RWPE2 (cell line): ENCODE data around the gene CBX2.
"Not testable (repeated sequence)": the region's sequence is repeated elsewhere in the genome, so short reads cannot be mapped to it uniquely, and the experiment has no call there.

Experiments
- ATAC-seq: fragments of 200-7000 bp; cut with Tn5 transposase; 3 replicates; pipeline ENCODE4 v1.9.1; 2021; ENCODE audit warnings: low read depth
- DNase-seq: peaks from one replicate; pipeline ENCODE4 v3.0.0-alpha.2; 2020; ENCODE audit warnings: low spot score
- H3K27ac ChIP-seq: fragments of 450-650 bp; 2 replicates; pipeline ENCODE4 v1.5.1; 2017; ENCODE audit warnings: mild to moderate bottlenecking; ENCODE audit not compliant: poor library complexity, severe bottlenecking
- H3K27me3 ChIP-seq: fragments of 250-450 bp; sonication (Bioruptor Pico); 2 replicates; pipeline ENCODE4 v1.5.1; 2021; ENCODE audit warnings: mild to moderate bottlenecking, moderate library complexity; ENCODE audit not compliant: insufficient read depth, poor library complexity, severe bottlenecking
- H3K36me3 ChIP-seq: fragments of 250-450 bp; sonication (Bioruptor Pico); 2 replicates; pipeline ENCODE4 v1.5.1; 2020; ENCODE audit warnings: low read depth, mild to moderate bottlenecking, moderate library complexity
- H3K4me1 ChIP-seq: fragments of 250-450 bp; sonication (Bioruptor Pico); 2 replicates; pipeline ENCODE4 v1.5.1; 2021; ENCODE audit warnings: mild to moderate bottlenecking, moderate library complexity; ENCODE audit not compliant: insufficient read depth, poor library complexity, severe bottlenecking
- H3K4me3 ChIP-seq: fragments of 250-450 bp; sonication (Bioruptor Pico); 2 replicates; pipeline ENCODE4 v1.5.1; 2021; ENCODE audit warnings: mild to moderate bottlenecking, moderate library complexity; ENCODE audit not compliant: severe bottlenecking
- H3K9me3 ChIP-seq: fragments of 250-450 bp; sonication (Bioruptor Pico); 2 replicates; pipeline ENCODE4 v1.5.1; 2021; ENCODE audit warnings: mild to moderate bottlenecking, moderate library complexity; ENCODE audit not compliant: severe bottlenecking
- CTCF ChIP-seq: fragments of 450-650 bp; IDR thresholded peaks from one replicate; pipeline ENCODE4 v1.5.1; 2017; ENCODE audit warnings: mild to moderate bottlenecking, moderate library complexity; ENCODE audit not compliant: poor library complexity, severe bottlenecking

CBX2 gene

GRCh38 chr17:79750650-79751545 is 27.1 kb upstream of the CBX2 start:
- Histone ChIP-seq H3K36me3 (no peaks in the 10 kb centered on the region), H3K4me1 (no peaks in the 10 kb centered on the region), H3K4me3 (no peak overlapping the region), H3K27ac (no peak overlapping the region), H3K9me3 (no peaks in the 10 kb centered on the region), H3K27me3 (peaks cover 45% of the 10 kb centered on the region)
- DNase-seq (no peak), ATAC-seq (no peak)
- TF ChIP-seq CTCF, result no peak

DNA sequence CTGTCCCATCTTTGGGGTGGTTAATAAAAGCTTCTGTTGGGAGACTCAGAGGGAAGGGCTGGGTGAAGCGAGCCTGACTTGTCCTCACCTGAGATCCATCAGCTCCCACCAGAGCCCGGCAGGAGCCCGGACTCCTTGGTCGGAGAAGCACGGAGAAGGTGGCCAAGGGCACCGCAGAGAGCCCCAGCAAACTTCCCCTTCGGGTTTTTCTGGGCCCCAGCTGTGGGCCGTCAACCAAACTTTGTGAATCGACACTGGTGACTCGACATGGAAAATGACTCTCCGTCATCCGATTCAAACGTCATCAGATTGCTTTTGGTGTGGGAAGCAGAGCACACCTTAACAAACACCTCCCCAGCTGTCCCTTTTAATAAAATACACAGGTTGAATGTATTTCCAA is 25.8 kb upstream of the CBX2 start:
- Histone ChIP-seq H3K4me1 (no peaks in the 10 kb centered on the region), H3K9me3 (no peaks in the 10 kb centered on the region), H3K36me3 (no peaks in the 10 kb centered on the region), H3K27ac (no peak overlapping the region), H3K27me3 (peaks cover 35% of the 10 kb centered on the region), H3K4me3 (no peak overlapping the region)
- no peak for TF ChIP-seq CTCF
- DNase-seq (no peak), ATAC-seq (no peak)

GRCh38 chr17:79754370-79754769 is 23.6 kb upstream of the CBX2 start:
- H3K4me3 ChIP-seq, result no peak overlapping the region
- H3K27me3 ChIP-seq, result peaks cover 14% of the 10 kb centered on the region
- TF ChIP-seq CTCF, result no peak
- ATAC-seq, result no peak
- H3K36me3 ChIP-seq, result no peaks in the 10 kb centered on the region
- H3K27ac ChIP-seq, result no peak overlapping the region
- DNase-seq, result no peak
- H3K4me1 ChIP-seq, result no peaks in the 10 kb centered on the region
- no peaks in the 10 kb centered on the region for H3K9me3 ChIP-seq

- not testable (repeated sequence) for DNase-seq, H3K27ac ChIP-seq
Measured at GRCh38 chr17:79754903-79755302, 23.0 kb upstream of the CBX2 start.

DNA sequence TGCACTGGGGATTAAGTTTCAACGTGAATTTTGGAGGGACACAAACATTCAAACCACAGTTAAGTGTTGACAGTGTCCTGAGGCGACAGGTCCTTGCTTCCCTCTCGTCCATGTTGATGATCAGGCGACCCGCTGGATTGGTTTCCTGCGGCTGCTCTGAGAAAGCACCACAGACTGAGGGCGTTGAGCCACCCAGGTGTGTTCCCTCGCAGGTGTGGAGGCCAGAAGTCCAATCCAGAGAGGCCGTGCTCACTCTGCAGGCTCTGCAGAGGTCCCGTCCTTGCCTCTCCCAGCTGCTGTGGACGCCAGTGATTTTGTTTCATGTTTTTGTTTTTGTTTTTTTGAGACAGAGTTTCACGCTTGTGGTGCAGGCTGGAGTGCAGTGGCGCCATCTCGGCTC is 22.4 kb upstream of the CBX2 start:
- Histone ChIP-seq H3K4me3 (no peak overlapping the region), H3K27me3 (peaks cover 5% of the 10 kb centered on the region), H3K4me1 (no peaks in the 10 kb centered on the region), H3K36me3 (no peaks in the 10 kb centered on the region), H3K9me3 (no peaks in the 10 kb centered on the region), H3K27ac (no peak overlapping the region)
- no peak for TF ChIP-seq CTCF
- DNase-seq, result no peak
- no peak for ATAC-seq

More at GRCh38 chr17:79754903-79755302, 23.0 kb upstream of the CBX2 start:
- not testable (repeated sequence) for H3K27me3 ChIP-seq, H3K4me3 ChIP-seq, H3K4me1 ChIP-seq, H3K36me3 ChIP-seq, H3K9me3 ChIP-seq, ATAC-seq
